Endothelial cell of umbilical vein (primary cell): Measurements from ENCODE around the gene SNAPC4. TPM values are rescaled to one million over a fixed set of nuclear protein-coding genes. Genes with fewer than 3 reads are reported as not detected.

Experiments used
- BruUV-seq: library from RNA; stranded (reverse); fragments of 400-500 nt; replicated peaks from 2 replicates; lab custom pipeline; 2021; lab: Mats Ljungman, UMichigan
- CTCF ChIA-PET: fragments of 300-600, 350-600 bp; sonication (Branson Sonifier 250); formaldehyde crosslinking; loops from one replicate; lab custom pipeline; 2021; ENCODE audit warnings: antibody characterized with exemption, inconsistent platforms; lab: Charles Lee
- POLR2A ChIA-PET: fragments of 300-600, 350-600 bp; sonication (Branson Sonifier 250); formaldehyde crosslinking; loops from one replicate; lab custom pipeline; 2021; ENCODE audit warnings: antibody characterized with exemption, inconsistent platforms; lab: Charles Lee
- DNase-seq: peaks from one replicate; pipeline ENCODE4 v3.0.0-alpha.2; 2011; ENCODE audit warnings: low read depth, low spot score
- FAIRE-seq: peaks from 2 replicates; lab custom pipeline; 2011; peaks lifted over from hg19 to GRCh38; lab: Jason Lieb, UNC
- H2AFZ ChIP-seq: 2 replicates; pipeline ENCODE4 v1.6.0; 2012; ENCODE audit warnings: low read depth, low read length, control low read depth, inconsistent platforms
- H3K27ac ChIP-seq: 2 replicates; pipeline ENCODE4 v1.5.1; 2011; ENCODE audit warnings: low read depth, mild to moderate bottlenecking, control low read depth, low read length, moderate library complexity; ENCODE audit not compliant: insufficient read depth
- H3K27me3 ChIP-seq, 2 experiments: 2 replicates each; pipeline versions ENCODE4 v1.6.0 to v1.6.1; 2011; ENCODE audit warnings: low read length in 2 of 2, mixed read lengths in 1 of 2; ENCODE audit not compliant: control insufficient read depth in 2 of 2, insufficient read depth in 2 of 2
- H3K36me3 ChIP-seq, 2 experiments: 2 replicates in 1 of 2; 3 replicates in 1 of 2; pipeline ENCODE4 v1.5.1; 2011; ENCODE audit warnings: low read length in 2 of 2, mild to moderate bottlenecking in 1 of 2, moderate library complexity in 1 of 2; ENCODE audit not compliant: control insufficient read depth in 2 of 2, insufficient read depth in 2 of 2; ENCODE audit errors: extremely low read depth in 1 of 2
- H3K4me1 ChIP-seq: 3 replicates; pipeline ENCODE4 v1.5.1; 2011; ENCODE audit warnings: mild to moderate bottlenecking, low read length; ENCODE audit not compliant: control insufficient read depth, insufficient read depth; ENCODE audit errors: extremely low read depth
- H3K4me2 ChIP-seq: 2 replicates; pipeline ENCODE4 v1.6.1; 2011; ENCODE audit warnings: low read length, control low read depth, mixed read lengths; ENCODE audit not compliant: insufficient read depth
- H3K4me3 ChIP-seq, 3 experiments: fragments of 200-600 bp in 1 of 3; sonication (generic), shearing (Covaris generic) in 1 of 3; replicated peaks in 1 of 3; 2 replicates each; pipeline ENCODE4 v1.5.1; 2011 to 2016; ENCODE audit warnings: control low read depth in 3 of 3, low read length in 3 of 3, mild to moderate bottlenecking in 2 of 3, inconsistent platforms in 1 of 3, low read depth in 1 of 3, moderate library complexity in 1 of 3; ENCODE audit not compliant: insufficient read depth in 1 of 3
- H3K79me2 ChIP-seq: 2 replicates; pipeline ENCODE4 v1.6.0; 2012; ENCODE audit warnings: low read length, inconsistent platforms; ENCODE audit not compliant: control insufficient read depth, insufficient read depth
- H3K9ac ChIP-seq: replicated peaks from 2 replicates; pipeline ENCODE3; 2011; ENCODE audit warnings: low read length, control low read depth; ENCODE audit not compliant: insufficient read depth; ENCODE audit errors: extremely low read depth
- H3K9me1 ChIP-seq: replicated peaks from 3 replicates; pipeline ENCODE4 v1.6.0; 2011; ENCODE audit warnings: mild to moderate bottlenecking, low read length; ENCODE audit not compliant: control insufficient read depth, insufficient read depth; ENCODE audit errors: extremely low read depth
- H3K9me3 ChIP-seq: replicated peaks from 2 replicates; pipeline ENCODE4 v1.5.1; 2012; ENCODE audit warnings: low read length, inconsistent platforms; ENCODE audit not compliant: control insufficient read depth, insufficient read depth
- H4K20me1 ChIP-seq: replicated peaks from 2 replicates; pipeline ENCODE3; 2011; ENCODE audit warnings: mild to moderate bottlenecking, low read length; ENCODE audit not compliant: control insufficient read depth, insufficient read depth; ENCODE audit errors: extremely low read depth
- CTCF ChIP-seq, 2 donors: IDR thresholded peaks; 1 replicate in 1 of 2; 2 replicates in 1 of 2; pipeline ENCODE4 v1.5.1; 2011; ENCODE audit warnings: low read length in 2 of 2, mild to moderate bottlenecking in 2 of 2, moderate library complexity in 2 of 2, control low read depth in 1 of 2, inconsistent platforms in 1 of 2, low read depth in 1 of 2; ENCODE audit not compliant: insufficient read depth in 1 of 2; ENCODE audit errors: extremely low read depth in 1 of 2
- FOS ChIP-seq: IDR thresholded peaks from 2 replicates; pipeline ENCODE4 v1.6.1; 2011; ENCODE audit warnings: mild to moderate bottlenecking, low read length, moderate library complexity, borderline replicate concordance; ENCODE audit not compliant: insufficient read depth
- GATA2 ChIP-seq: IDR thresholded peaks from 2 replicates; pipeline ENCODE4 v1.7.0; 2011; ENCODE audit warnings: low read depth, mild to moderate bottlenecking, moderate library complexity, mixed read lengths, low read length; ENCODE audit not compliant: insufficient read length, insufficient read depth
- JUN ChIP-seq: IDR thresholded peaks from 2 replicates; pipeline ENCODE4 v1.6.1; 2011; ENCODE audit warnings: borderline replicate concordance, low read depth; ENCODE audit not compliant: insufficient read length, insufficient read depth
- MYC ChIP-seq: IDR thresholded peaks from one replicate; pipeline ENCODE4 v1.6.1; 2011; ENCODE audit warnings: mild to moderate bottlenecking, low read depth, low read length
- POLR2A ChIP-seq: IDR thresholded peaks from 2 replicates; pipeline ENCODE4 v1.6.1; 2012; ENCODE audit warnings: low read depth, mild to moderate bottlenecking, control low read depth, low read length
- POLR2AphosphoS5 ChIP-seq: IDR thresholded peaks from 2 replicates; pipeline ENCODE4 v1.6.1; 2012; ENCODE audit warnings: low read depth, mild to moderate bottlenecking, control low read depth, low read length, moderate library complexity; ENCODE audit not compliant: insufficient read depth
- dilution Hi-C: fragments of 300-500 bp; cut with MboI; formaldehyde crosslinking; loops from one replicate; pipeline ENCODE4 v1.15.0; 2019; ENCODE audit warnings: low sequenced_read_pairs; ENCODE audit not compliant: extremely low pct_ligation_motif_present
- intact Hi-C: fragments of 100-400 bp; cut with micrococcal nuclease; formaldehyde crosslinking; loops from one replicate; pipeline ENCODE4 v1.10.0; 2022
- polyA plus RNA-seq, 4 experiments: library from polyadenylated mRNA; depleted of rRNA in 3 of 4; stranded (reverse) in 3 of 4; unstranded in 1 of 4; fragments of >200 nt; gene quantifications; 2 replicates each; pipeline versions ENCODE4 v1.2.1 to v1.2.3, GENCODE V29; 2011 to 2012; ENCODE audit warnings: missing spikeins in 1 of 4
- total RNA-seq: library from RNA; stranded (reverse); gene quantifications from 2 replicates; pipeline ENCODE4 v1.2.3, GENCODE V29; 2021
- TF ChIP-seq, protein P1 (sequence below): IDR thresholded peaks from 2 replicates; pipeline ENCODE4 v1.6.1; 2011; ENCODE audit not compliant: insufficient read depth, insufficient read length

Gene SNAPC4
- total and polyA plus RNA-seq, 2 donors (not counting 3 experiments of a cell fraction or from before 2014, with no cell fraction given), result 6.7 to 17.5 TPM

GRCh38 chr9:136448655-136449054 lies 48.7 kb upstream of the SNAPC4 start:
- Histone ChIP-seq H3K27ac (no peak overlapping the region), H3K9me3 (no peaks in the 10 kb centered on the region), H3K36me3 (peaks cover 19 to 61% of the 10 kb centered on the region in 2 experiments), H2AFZ (no peak overlapping the region), H3K4me3 (no peak overlapping the region), H3K9ac (no peak overlapping the region), H3K4me1 (no peaks in the 10 kb centered on the region), H4K20me1 (no peaks in the 10 kb centered on the region), H3K4me2 (no peak overlapping the region), H3K79me2 (no peaks in the 10 kb centered on the region), H3K9me1 (no peaks in the 10 kb centered on the region), H3K27me3 (no peaks in the 10 kb centered on the region)
- FAIRE-seq, result no peak
- dilution Hi-C loops (no loop called here), intact Hi-C loops (no loop called here)
- no peak for DNase-seq
- ChIA-PET CTCF (no interaction called here), POLR2A (no interaction called here)
- TF ChIP-seq CTCF (IDR thresholded peaks at IDR 0.05; ENCODE audit: extremely low read depth in 1 of 2, insufficient read depth in 1 of 2, low read depth in 1 of 2, low read length in 2 of 2) (no peak), POLR2A (no peak), FOS (no peak), JUN (no peak), MYC (no peak), POLR2AphosphoS5 (no peak), GATA2 (no peak)
- TF ChIP-seq, protein P1, sequence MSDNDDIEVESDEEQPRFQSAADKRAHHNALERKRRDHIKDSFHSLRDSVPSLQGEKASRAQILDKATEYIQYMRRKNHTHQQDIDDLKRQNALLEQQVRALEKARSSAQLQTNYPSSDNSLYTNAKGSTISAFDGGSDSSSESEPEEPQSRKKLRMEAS, result no peak
- BruUV-seq, result no TSS peak
